Adrenal gland (tissue), 5 donors: ENCODE results near the gene CDC34.

Experiments
- POLR2A ChIP-seq, 2 donors: fragments of 450-650 bp; IDR thresholded peaks; one replicate each; pipeline ENCODE4 v1.6.1; 2017; ENCODE audit warnings: antibody characterized with exemption in 2 of 2, mild to moderate bottlenecking in 2 of 2, moderate library complexity in 1 of 2
- TF ChIP-seq, protein P1 (sequence below), 6 experiments: fragments of 450-650 bp in 4 of 6; fragments of 200-600 bp in 2 of 6; sonication (generic) in 1 of 6; IDR thresholded peaks; 1 replicate in 5 of 6; 2 replicates in 1 of 6; pipeline versions ENCODE4 v1.5.1 to v1.8.0; 2016 to 2021; ENCODE audit warnings: antibody characterized with exemption in 6 of 6, mild to moderate bottlenecking in 2 of 6, moderate library complexity in 1 of 6
- donor health status: DM: no; HTN: no; CAD: no.

GRCh38 chr19:514166-514663 is 17.3 kb upstream of the CDC34 start:
- TF ChIP-seq POLR2A (IDR thresholded peaks at IDR 0.05): no peak
- TF ChIP-seq, protein P1, sequence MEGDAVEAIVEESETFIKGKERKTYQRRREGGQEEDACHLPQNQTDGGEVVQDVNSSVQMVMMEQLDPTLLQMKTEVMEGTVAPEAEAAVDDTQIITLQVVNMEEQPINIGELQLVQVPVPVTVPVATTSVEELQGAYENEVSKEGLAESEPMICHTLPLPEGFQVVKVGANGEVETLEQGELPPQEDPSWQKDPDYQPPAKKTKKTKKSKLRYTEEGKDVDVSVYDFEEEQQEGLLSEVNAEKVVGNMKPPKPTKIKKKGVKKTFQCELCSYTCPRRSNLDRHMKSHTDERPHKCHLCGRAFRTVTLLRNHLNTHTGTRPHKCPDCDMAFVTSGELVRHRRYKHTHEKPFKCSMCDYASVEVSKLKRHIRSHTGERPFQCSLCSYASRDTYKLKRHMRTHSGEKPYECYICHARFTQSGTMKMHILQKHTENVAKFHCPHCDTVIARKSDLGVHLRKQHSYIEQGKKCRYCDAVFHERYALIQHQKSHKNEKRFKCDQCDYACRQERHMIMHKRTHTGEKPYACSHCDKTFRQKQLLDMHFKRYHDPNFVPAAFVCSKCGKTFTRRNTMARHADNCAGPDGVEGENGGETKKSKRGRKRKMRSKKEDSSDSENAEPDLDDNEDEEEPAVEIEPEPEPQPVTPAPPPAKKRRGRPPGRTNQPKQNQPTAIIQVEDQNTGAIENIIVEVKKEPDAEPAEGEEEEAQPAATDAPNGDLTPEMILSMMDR (IDR thresholded peaks at IDR 0.05): no peak
